GM12878 (cell line): ENCODE results near the gene ANAPC16. TPM values are rescaled to one million over a fixed set of nuclear protein-coding genes. Genes with fewer than 3 reads are reported as not detected.
"Not testable (repeated sequence)": the region's sequence is repeated elsewhere in the genome, so short reads cannot be mapped to it uniquely, and the experiment has no call there.

Experiments
- ATAC-seq: fragments of 200-7000 bp; cut with Tn5 transposase; 3 replicates; pipeline ENCODE4 v1.9.1; 2020; ENCODE audit warnings: mild to moderate bottlenecking, moderate library complexity
- BruUV-seq: library from RNA; stranded (reverse); fragments of 400-500 nt; replicated peaks from 2 replicates; lab custom pipeline; 2021; lab: Mats Ljungman, UMichigan
- CTCF ChIA-PET: fragments of 300-600 bp; sonication (Branson Sonifier 250); formaldehyde crosslinking; extraction: SDS; loops from one replicate; lab custom pipeline; 2021; ENCODE audit warnings: inconsistent platforms; lab: Yijun Ruan, JAX
- POLR2A ChIA-PET: fragments of 350-600 bp; formaldehyde crosslinking; extraction: SDS; loops from one replicate; lab custom pipeline; 2021; ENCODE audit warnings: inconsistent platforms; lab: Charles Lee
- RAD21 ChIA-PET: fragments of 300-600 bp; sonication (Branson Sonifier 250); formaldehyde crosslinking; loops from one replicate; lab custom pipeline; 2023; ENCODE audit warnings: antibody characterized with exemption; ENCODE audit not compliant: unreplicated experiment; lab: Charles Lee
- SMC1A ChIA-PET: fragments of 300-600 bp; sonication (Branson Sonifier 250); formaldehyde crosslinking; loops from one replicate; lab custom pipeline; 2023; ENCODE audit not compliant: unreplicated experiment, uncharacterized antibody; lab: Charles Lee
- DNase-seq: peaks from one replicate; pipeline ENCODE4 v3.0.0-alpha.2; 2011; ENCODE audit warnings: low read depth, low spot score
- FAIRE-seq: peaks from 3 replicates; lab custom pipeline; 2011; peaks lifted over from hg19 to GRCh38; lab: Jason Lieb, UNC
- H2AFZ ChIP-seq: 2 replicates; pipeline ENCODE4 v1.6.0; 2011; ENCODE audit warnings: low read depth, low read length, control low read depth; ENCODE audit not compliant: control insufficient read depth
- H3K27ac ChIP-seq: 2 replicates; pipeline ENCODE4 v1.5.1; 2011; ENCODE audit warnings: control low read depth; ENCODE audit not compliant: control insufficient read depth, insufficient read depth
- H3K27me3 ChIP-seq, 2 experiments: replicated peaks in 1 of 2; 2 replicates each; pipeline versions ENCODE4 v1.6.0 to v1.6.1; 2011; ENCODE audit warnings: low read length in 1 of 2; ENCODE audit not compliant: control insufficient read depth in 2 of 2, insufficient read depth in 2 of 2
- H3K36me3 ChIP-seq, 2 experiments: 2 replicates each; pipeline ENCODE4 v1.5.1; 2011; ENCODE audit warnings: low read length in 1 of 2; ENCODE audit not compliant: control insufficient read depth in 2 of 2, insufficient read depth in 2 of 2
- H3K4me1 ChIP-seq: 2 replicates; pipeline ENCODE4 v1.6.1; 2011; ENCODE audit warnings: mild to moderate bottlenecking, low read length, moderate library complexity, mixed read lengths; ENCODE audit not compliant: control insufficient read depth, insufficient read depth
- H3K4me2 ChIP-seq: 2 replicates; pipeline ENCODE4 v1.6.0; 2011; ENCODE audit warnings: control low read depth; ENCODE audit not compliant: control insufficient read depth, insufficient read depth
- H3K4me3 ChIP-seq: fragments of 200-600 bp; sonication (generic); 2 replicates; pipeline ENCODE4 v1.5.1; 2016
- H3K79me2 ChIP-seq: 2 replicates; pipeline ENCODE4 v1.6.0; 2011; ENCODE audit warnings: low read length; ENCODE audit not compliant: control insufficient read depth, insufficient read depth
- H3K9ac ChIP-seq: 2 replicates; pipeline ENCODE4 v1.8.0; 2011; ENCODE audit warnings: low read length, control low read depth, mixed read lengths; ENCODE audit not compliant: control insufficient read depth, insufficient read depth
- H3K9me3 ChIP-seq: replicated peaks from 3 replicates; pipeline ENCODE4 v1.5.1; 2011; ENCODE audit warnings: mild to moderate bottlenecking, low read length; ENCODE audit not compliant: control insufficient read depth, insufficient read depth
- H4K20me1 ChIP-seq: 2 replicates; pipeline ENCODE4 v1.6.0; 2011; ENCODE audit not compliant: control insufficient read depth, insufficient read depth
- BCL11A ChIP-seq: IDR thresholded peaks from 2 replicates; pipeline ENCODE4 v1.6.1; 2011; ENCODE audit warnings: low read depth, low read length
- FOS ChIP-seq: IDR thresholded peaks from 3 replicates; pipeline ENCODE4 v1.6.1; 2011; ENCODE audit warnings: borderline replicate concordance; ENCODE audit not compliant: insufficient read length; ENCODE audit errors: extremely low read depth
- NFIC ChIP-seq: IDR thresholded peaks from 2 replicates; pipeline ENCODE4 v1.6.1; 2012; ENCODE audit warnings: low read depth, mild to moderate bottlenecking, inconsistent platforms, low read length, moderate library complexity
- PAX5 ChIP-seq: IDR thresholded peaks from 2 replicates; pipeline ENCODE4 v1.6.1; 2011; ENCODE audit warnings: low read depth, low read length, borderline replicate concordance
- SUZ12 ChIP-seq: fragments of 200-600 bp; sonication (generic); IDR thresholded peaks from one replicate; pipeline ENCODE4 v1.6.1; 2018; ENCODE audit warnings: antibody characterized with exemption, mild to moderate bottlenecking; ENCODE audit not compliant: unreplicated experiment
- WRNIP1 ChIP-seq: IDR thresholded peaks from 2 replicates; pipeline ENCODE4 v1.6.1; 2011; ENCODE audit warnings: low read depth, low read length, improper control_type of control experiment, borderline replicate concordance
- WGBS: methylation state at CpG from one replicate; pipeline ENCODE4 v1.1.6; 2016; ENCODE audit warnings: low lambda C conversion rate; ENCODE audit not compliant: insufficient replicate concordance, insufficient coverage; ENCODE audit errors: missing lambda C conversion rate; 5-methylcytosine and 5-hydroxymethylcytosine counted together
- in situ Hi-C: fragments of 300-500 bp; cut with MboI; formaldehyde crosslinking; loops from 9 replicates; pipeline ENCODE4 v1.14.3; 2018; ENCODE audit warnings: mixed read lengths
- intact Hi-C: fragments of 100-400 bp; cut with micrococcal nuclease; formaldehyde crosslinking; loops from one replicate; pipeline ENCODE4 v1.14.2; 2022; ENCODE audit not compliant: unreplicated experiment
- polyA plus RNA-seq, 11 experiments: library from polyadenylated mRNA; depleted of rRNA in 4 of 11; unstranded in 6 of 11; stranded (reverse) in 5 of 11; fragments of >200 nt; fragmentation: Nextera tagmentation in 4 of 11; fragmentation: Illumina TruSeq in 1 of 11; extraction: Ambion mirVana in 4 of 11; extraction: Trizol in 1 of 11; gene quantifications; 1 replicate in 1 of 11; 2 replicates in 10 of 11; pipeline versions ENCODE4 v1.2.1 to v1.2.3, GENCODE V29; 2011 to 2016; ENCODE audit warnings: inconsistent platforms in 2 of 11, missing spikeins in 2 of 11, low read depth in 1 of 11
- total RNA-seq, 4 experiments: library from RNA; depleted of rRNA in 3 of 4; stranded (reverse); fragments of >200 nt in 3 of 4; fragmentation: Illumina TruSeq in 1 of 4; extraction: Trizol in 1 of 4; gene quantifications; 2 replicates each; pipeline versions ENCODE4 v1.2.1 to v1.2.3, GENCODE V29; 2013 to 2021
- TF ChIP-seq, protein P1 (sequence below): fragments of 450-650 bp; formaldehyde crosslinking; IDR thresholded peaks from 2 replicates; pipeline ENCODE4 v1.5.0; 2022; ENCODE audit warnings: mild to moderate bottlenecking, missing genetic modification characterization

ANAPC16 gene
- total and polyA plus RNA-seq, 10 of the 15 experiments (the other 5 are each of a cell fraction or from before 2014, with no cell fraction given): 66.9 to 208 (median 134) TPM

DNA sequence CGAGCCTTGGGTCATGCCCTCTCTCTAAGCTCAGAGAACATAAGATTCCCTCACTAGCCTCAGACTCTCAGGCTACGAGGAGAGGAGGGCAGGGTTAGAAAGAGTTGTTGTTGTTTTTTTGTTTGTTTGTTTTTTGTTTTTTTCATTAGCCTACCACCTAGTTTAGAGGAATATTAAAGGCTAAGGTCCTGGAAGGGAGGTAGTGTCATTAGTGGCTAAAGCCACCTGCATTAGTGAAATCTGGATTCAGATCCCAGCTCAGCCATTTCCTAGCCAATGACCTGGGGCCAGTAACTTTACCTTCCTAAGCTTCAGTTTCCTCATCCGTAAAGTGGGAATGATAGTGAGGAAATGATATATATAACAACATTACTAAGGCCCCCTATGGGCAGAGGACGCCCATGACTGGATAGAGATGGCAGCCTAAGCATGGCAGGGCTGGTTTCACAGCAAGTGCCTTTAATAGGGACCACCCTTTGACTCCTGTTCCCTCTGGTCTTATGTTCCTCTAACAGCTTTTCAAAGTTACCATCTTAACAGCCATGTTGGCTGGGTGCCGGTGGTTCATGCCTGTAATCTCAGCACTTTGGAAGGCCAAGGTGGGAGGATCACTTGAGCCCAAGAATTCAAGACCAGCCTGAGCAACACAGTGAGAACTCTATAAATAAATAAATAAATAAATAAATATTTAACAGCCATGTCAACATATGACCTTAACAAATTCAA lies 63.0 kb downstream of the ANAPC16 start:
- TF ChIP-seq FOS (no peak), PAX5 (no peak), NFIC (no peak), BCL11A (no peak), SUZ12 (no peak), WRNIP1 (no peak)
- TF ChIP-seq, protein P1, sequence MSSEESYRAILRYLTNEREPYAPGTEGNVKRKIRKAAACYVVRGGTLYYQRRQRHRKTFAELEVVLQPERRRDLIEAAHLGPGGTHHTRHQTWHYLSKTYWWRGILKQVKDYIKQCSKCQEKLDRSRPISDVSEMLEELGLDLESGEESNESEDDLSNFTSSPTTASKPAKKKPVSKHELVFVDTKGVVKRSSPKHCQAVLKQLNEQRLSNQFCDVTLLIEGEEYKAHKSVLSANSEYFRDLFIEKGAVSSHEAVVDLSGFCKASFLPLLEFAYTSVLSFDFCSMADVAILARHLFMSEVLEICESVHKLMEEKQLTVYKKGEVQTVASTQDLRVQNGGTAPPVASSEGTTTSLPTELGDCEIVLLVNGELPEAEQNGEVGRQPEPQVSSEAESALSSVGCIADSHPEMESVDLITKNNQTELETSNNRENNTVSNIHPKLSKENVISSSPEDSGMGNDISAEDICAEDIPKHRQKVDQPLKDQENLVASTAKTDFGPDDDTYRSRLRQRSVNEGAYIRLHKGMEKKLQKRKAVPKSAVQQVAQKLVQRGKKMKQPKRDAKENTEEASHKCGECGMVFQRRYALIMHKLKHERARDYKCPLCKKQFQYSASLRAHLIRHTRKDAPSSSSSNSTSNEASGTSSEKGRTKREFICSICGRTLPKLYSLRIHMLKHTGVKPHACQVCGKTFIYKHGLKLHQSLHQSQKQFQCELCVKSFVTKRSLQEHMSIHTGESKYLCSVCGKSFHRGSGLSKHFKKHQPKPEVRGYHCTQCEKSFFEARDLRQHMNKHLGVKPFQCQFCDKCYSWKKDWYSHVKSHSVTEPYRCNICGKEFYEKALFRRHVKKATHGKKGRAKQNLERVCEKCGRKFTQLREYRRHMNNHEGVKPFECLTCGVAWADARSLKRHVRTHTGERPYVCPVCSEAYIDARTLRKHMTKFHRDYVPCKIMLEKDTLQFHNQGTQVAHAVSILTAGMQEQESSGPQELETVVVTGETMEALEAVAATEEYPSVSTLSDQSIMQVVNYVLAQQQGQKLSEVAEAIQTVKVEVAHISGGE (CRISPR knock-in tag): no peak
- ChIA-PET SMC1A (interaction anchor here (1.4 to 12.9 kb wide), 7 partner anchors 8 to 55 kb away, joined by 4 to 275 read pairs (median 7); no protein-coding TSS in a partner anchor), RAD21 (interaction anchor here (1.0 to 7.8 kb wide), 8 partner anchors 10 to 56 kb away, joined by 3 to 200 read pairs (median 6); no protein-coding TSS in a partner anchor), POLR2A (interaction anchor here (0.6 to 13.9 kb wide), 8 partner anchors 14 to 145 kb away, joined by 3 to 267 read pairs (median 4); no protein-coding TSS in a partner anchor), CTCF (interaction anchor here (0.6 to 11.3 kb wide), 8 partner anchors 13 to 155 kb away, joined by 3 to 275 read pairs (median 4); no protein-coding TSS in a partner anchor)
- no peak overlapping the region for H2AFZ ChIP-seq
- H3K4me1 ChIP-seq: peaks cover 7% of the 10 kb centered on the region
- WGBS: 93% methylated on average over 5 of the region's 5 CpGs
- no peak overlapping the region for H3K27ac ChIP-seq
- ATAC-seq (no peak), FAIRE-seq (no peak), DNase-seq (no peak)
- H3K9me3 ChIP-seq: no peaks in the 10 kb centered on the region
- H3K4me3 ChIP-seq: no peak overlapping the region
- no peaks in the 10 kb centered on the region for H3K27me3 ChIP-seq
- H4K20me1 ChIP-seq: peaks cover 12% of the 10 kb centered on the region
- in situ Hi-C loops: no loop called here
- H3K4me2 ChIP-seq: no peak overlapping the region
- intact Hi-C loops: no loop called here
- no TSS peak for BruUV-seq
- H3K9ac ChIP-seq: no peak overlapping the region
- H3K79me2 ChIP-seq: peaks cover 28% of the 10 kb centered on the region
- peaks cover 2 to 8% of the 10 kb centered on the region in 2 experiments for H3K36me3 ChIP-seq

- H3K9me3 ChIP-seq, DNase-seq, ATAC-seq, H3K9ac ChIP-seq, in situ Hi-C loops, H3K27me3 ChIP-seq, FAIRE-seq, H3K4me1 ChIP-seq, H3K4me3 ChIP-seq, H2AFZ ChIP-seq, intact Hi-C loops, BruUV-seq, H3K36me3 ChIP-seq, H3K4me2 ChIP-seq, H3K27ac ChIP-seq: not testable (repeated sequence)
- CTCF ChIA-PET: interaction anchor here (1.3 to 11.3 kb wide), 2 partner anchors 55 to 154 kb away, joined by 3 to 275 read pairs; no protein-coding TSS in a partner anchor
- RAD21 ChIA-PET: interaction anchor here (1.0 to 3.3 kb wide), 3 partner anchors 10 to 52 kb away, joined by 3 to 8 read pairs (median 8); no protein-coding TSS in a partner anchor
- POLR2A ChIA-PET: interaction anchor here (0.9 to 13.9 kb wide), 5 partner anchors 13 to 146 kb away, joined by 3 to 267 read pairs (median 4); no protein-coding TSS in a partner anchor
- SMC1A ChIA-PET: interaction anchor here (0.6 to 12.9 kb wide), 3 partner anchors 13 to 41 kb away, joined by 3 to 275 read pairs (median 4); no protein-coding TSS in a partner anchor
- peaks cover 21% of the 10 kb centered on the region for H3K79me2 ChIP-seq
- peaks cover 11% of the 10 kb centered on the region for H4K20me1 ChIP-seq
- 86% methylated on average over 7 of the region's 7 CpGs for WGBS
Measured at GRCh38 chr10:72279587-72279986, 63.8 kb downstream of the ANAPC16 start.
